ENCODE results near the gene PIK3R1. TPM values are rescaled to one million over a fixed set of nuclear protein-coding genes. Genes with fewer than 3 reads are reported as not detected.

The PIK3R1 gene
- total RNA-seq, 1 experiment from 2014 or later = 11.3 TPM

DNA sequence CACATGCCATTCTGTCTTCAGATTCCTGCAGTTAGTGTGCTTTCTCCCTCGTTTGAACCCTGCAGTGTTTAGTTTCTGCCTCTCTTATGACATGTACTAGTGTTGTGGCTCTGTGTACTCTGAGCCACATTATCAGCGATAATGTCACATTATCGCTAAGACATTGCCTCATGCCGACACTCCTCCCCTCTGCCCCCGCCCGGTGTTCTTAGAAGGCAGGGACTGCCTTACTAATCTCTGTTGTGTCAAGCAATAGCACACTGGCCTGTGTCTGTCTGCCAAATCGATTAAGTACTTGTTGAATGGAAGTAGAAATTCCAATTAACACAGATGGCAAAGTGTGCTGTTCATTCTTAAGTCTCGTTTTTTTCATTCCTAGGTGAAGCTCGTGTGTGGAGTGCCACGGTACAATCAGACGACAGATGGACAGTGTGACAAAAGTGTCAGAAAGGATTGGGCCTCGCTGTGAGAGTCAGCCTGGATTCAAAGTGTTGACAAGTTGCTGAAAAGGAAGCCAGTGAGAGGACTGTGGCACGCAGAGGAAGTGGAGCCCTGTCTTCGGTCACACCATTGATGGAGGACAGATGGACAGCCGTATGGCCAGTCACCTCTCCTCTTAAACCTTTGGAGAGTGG is 10.5 kb downstream of the PIK3R1 start:
- H4K5ac ChIP-seq (ENCODE audit: insufficient read length, low read depth, low read length) = no peak overlapping the region
- no peaks in the 10 kb centered on the region for H3K79me1 ChIP-seq (ENCODE audit: insufficient read depth, low read depth, low read length, poor library complexity, severe bottlenecking)
- H3K4ac ChIP-seq (ENCODE audit: low read depth, low read length) = no peak overlapping the region
- H3K23ac ChIP-seq (ENCODE audit: insufficient read length, low read depth, low read length) = no peak overlapping the region
- peaks cover 0 to 2% (median 0%) of the 10 kb centered on the region in 3 experiments; a peak in 2 of 7 replicates for H3K36me3 Mint-ChIP-seq (ENCODE audit: insufficient read depth in 1 of 3, low read depth in 3 of 3)
- no peak overlapping the region for H3K56ac ChIP-seq (ENCODE audit: insufficient read length, low read depth, low read length)
- H4K20me1 ChIP-seq (ENCODE audit: control insufficient read depth, insufficient read depth, insufficient read length) = no peaks in the 10 kb centered on the region
- no peak for TF ChIP-seq CTCF (conservative IDR thresholded peaks at IDR 0.05)
- H4K8ac ChIP-seq (replicated peaks; ENCODE audit: insufficient read length, low read depth, low read length) = no peak overlapping the region
- H3K18ac ChIP-seq (ENCODE audit: insufficient read length, low read depth, low read length) = no peak overlapping the region
- no peak overlapping the region for H3K4me2 ChIP-seq (ENCODE audit: insufficient read depth, insufficient read length, low read length)
- H3K27me3 ChIP-seq (ENCODE audit: insufficient read depth, low read length) = no peaks in the 10 kb centered on the region
- no peak overlapping the region for H3K4me3 Mint-ChIP-seq
- H3K9me3 Mint-ChIP-seq = no peaks in the 10 kb centered on the region
- no peak overlapping the region for H3K27ac ChIP-seq (ENCODE audit: insufficient read length, low read depth, low read length)
- no peak overlapping the region for H3K14ac ChIP-seq (ENCODE audit: insufficient read depth, low read length)
- DNase-seq = no peak
- no peak overlapping the region for H2AFZ ChIP-seq (ENCODE audit: low read length)
- H2BK5ac ChIP-seq (ENCODE audit: insufficient read length, low read length) = no peak overlapping the region
- H2AK5ac ChIP-seq (ENCODE audit: insufficient read length, low read length) = no peak overlapping the region
- H2BK120ac ChIP-seq (ENCODE audit: low read depth, low read length, poor library complexity, severe bottlenecking) = no peak overlapping the region
- peaks cover 26% of the 10 kb centered on the region for H3K27me3 Mint-ChIP-seq (ENCODE audit: low read depth)
- H3K4me1 ChIP-seq (ENCODE audit: insufficient read depth, low read length) = no peaks in the 10 kb centered on the region
- H3K79me2 ChIP-seq (ENCODE audit: insufficient read depth, low read length) = peaks cover 2% of the 10 kb centered on the region; the same call in 1 of the 2 replicates
- no peak overlapping the region for H3K9ac ChIP-seq (ENCODE audit: extremely low read depth, insufficient read length, low read length)
- no peak overlapping the region for H3K27ac Mint-ChIP-seq
- no peak overlapping the region for H3T11ph ChIP-seq (ENCODE audit: low read length)
- no peak overlapping the region for H2BK15ac ChIP-seq (ENCODE audit: low read depth, low read length)
- H3K23me2 ChIP-seq (ENCODE audit: insufficient read length, low read depth, low read length, poor library complexity, severe bottlenecking) = no peaks in the 10 kb centered on the region
- peaks cover 2 to 4% of the 10 kb centered on the region in 2 experiments; a peak in 3 of 4 replicates for H3K4me1 Mint-ChIP-seq
- no CpG with 5 or more reads among the region's 15 CpGs for WGBS (ENCODE audit: extremely low coverage, insufficient read length, low lambda C conversion rate)
- H2BK20ac ChIP-seq (ENCODE audit: low read depth, low read length, poor library complexity, severe bottlenecking) = no peak overlapping the region
- H3K9me3 ChIP-seq (ENCODE audit: control insufficient read depth, low read depth, low read length) = no peaks in the 10 kb centered on the region
- no peak overlapping the region for H2BK12ac ChIP-seq (ENCODE audit: insufficient read length, low read depth, low read length)
- no peak overlapping the region for H4K91ac ChIP-seq (ENCODE audit: insufficient read length, low read depth, low read length)

Measured in H9 (cell line).